GM21360 (cell line): ENCODE results near the gene EGF.

Experiments used
- ATAC-seq: cut with Tn5 transposase; IDR thresholded peaks from one replicate; pipeline ENCODE4 v1.9.1; 2021; ENCODE audit warnings: mild to moderate bottlenecking, moderate library complexity; ENCODE audit not compliant: unreplicated experiment

The EGF gene

GRCh38 chr4:109990261-109991257, 77.9 kb downstream of the EGF start:
- ATAC-seq: peak; percentile 81

DNA sequence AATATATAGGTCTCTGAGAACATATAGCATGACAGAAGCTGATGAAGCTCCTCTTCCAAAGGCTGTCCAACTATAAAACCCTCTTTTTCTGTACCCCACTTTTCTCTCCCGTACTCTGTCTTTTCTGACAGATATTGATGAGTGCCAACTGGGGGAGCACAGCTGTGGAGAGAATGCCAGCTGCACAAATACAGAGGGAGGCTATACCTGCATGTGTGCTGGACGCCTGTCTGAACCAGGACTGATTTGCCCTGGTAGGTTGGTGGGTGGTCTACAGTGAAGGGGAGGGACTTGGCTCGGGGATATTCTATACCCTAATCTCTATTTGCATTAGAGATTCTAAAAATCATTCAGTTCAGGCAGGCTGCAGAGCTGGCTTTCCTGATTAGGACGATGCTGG, 80.4 kb downstream of the EGF start:
- no peak for ATAC-seq

GRCh38 chr4:109994415-109994827, 81.7 kb downstream of the EGF start:
- ATAC-seq: peak; percentile 60

DNA sequence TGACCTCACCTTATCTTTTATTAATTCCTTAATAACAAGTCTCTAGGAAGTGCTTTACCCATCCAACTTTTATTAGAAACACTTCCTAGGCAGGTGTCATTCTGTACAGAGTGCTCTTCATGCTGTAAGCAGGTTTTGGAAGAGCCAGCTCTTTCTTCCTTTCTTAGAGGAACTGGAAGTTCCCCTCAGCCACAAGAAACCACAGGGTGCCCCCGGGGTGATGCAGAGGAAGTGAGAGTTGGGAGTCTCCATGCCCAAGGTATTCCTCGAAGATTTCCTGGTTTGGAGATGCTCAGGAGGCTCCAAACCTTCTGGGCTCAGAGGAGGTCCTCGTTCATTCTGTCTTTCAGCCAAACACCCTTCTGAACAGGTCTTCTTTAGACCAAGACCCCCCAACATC, 83.8 kb downstream of the EGF start:
- no peak for ATAC-seq

GRCh38 chr4:109998867-109999584, 86.3 kb downstream of the EGF start:
- peak; percentile 37 for ATAC-seq

DNA sequence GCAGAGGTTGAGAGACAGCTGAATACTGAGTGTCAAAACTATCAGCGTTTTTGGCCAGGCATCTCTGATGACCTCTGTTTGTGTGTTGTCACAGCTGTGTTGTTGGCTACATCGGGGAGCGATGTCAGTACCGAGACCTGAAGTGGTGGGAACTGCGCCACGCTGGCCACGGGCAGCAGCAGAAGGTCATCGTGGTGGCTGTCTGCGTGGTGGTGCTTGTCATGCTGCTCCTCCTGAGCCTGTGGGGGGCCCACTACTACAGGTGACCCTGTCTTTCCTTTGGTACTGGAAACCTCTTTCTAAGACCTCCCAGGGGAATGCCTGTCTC, 86.9 kb downstream of the EGF start:
- no peak for ATAC-seq

DNA sequence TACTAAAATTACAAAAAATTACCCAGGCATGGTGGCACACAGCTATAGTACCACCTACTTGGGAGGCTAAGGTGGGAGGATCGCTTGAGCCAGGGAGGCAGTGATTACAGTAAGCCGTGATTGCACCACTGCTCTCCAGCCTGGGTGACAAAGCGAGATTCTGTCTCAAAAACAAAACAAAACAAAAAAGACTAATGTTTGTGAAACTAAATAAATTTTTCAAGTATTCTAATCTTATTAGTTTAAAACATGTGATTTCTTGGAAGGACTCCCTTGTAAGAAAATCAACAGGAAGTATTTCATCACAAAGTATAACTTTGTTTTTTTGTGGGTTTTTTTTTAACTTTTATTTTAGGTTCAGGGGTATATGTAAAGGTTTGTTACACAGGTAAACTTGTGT, 89.6 kb downstream of the EGF start:
- no peak for ATAC-seq

DNA sequence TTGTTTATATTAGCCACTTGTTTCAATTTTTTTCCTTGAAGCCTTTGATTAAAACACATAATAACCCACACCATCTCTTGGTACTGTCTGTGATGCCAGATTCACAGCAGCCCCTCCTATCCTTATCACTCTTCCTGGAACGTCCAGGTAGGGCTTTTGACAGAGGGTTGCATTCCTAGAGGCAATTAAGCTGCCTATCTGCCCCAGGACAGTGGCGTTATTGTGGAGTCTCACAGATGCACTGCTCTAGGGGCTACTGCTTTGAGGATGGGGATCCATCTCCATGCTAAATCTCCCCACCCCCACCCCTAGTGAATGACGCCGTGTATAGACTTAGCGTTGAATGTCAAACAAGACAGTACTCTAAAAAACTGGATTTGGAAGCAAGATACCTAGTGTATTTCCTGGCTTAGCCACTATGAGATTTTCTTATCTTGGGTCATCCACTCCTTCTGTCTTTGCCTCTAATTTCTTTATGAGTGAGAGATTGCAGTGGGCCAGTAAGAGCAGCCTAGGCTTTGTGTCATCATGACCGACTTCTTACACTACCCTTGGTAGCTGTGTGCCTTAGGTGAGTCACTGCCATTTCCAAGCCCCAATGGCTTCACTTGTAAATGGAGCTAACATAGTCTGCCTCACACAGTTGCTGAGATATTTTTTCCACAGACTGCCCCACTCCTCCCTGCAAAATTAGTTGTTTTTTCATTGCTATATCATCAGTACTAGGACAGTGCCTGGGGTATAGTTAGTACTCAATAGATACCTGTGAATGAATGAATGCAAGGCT, 90.9 kb downstream of the EGF start:
- ATAC-seq: no peak

- ATAC-seq: no peak
These were observed 91.9 kb downstream of the EGF start for GRCh38 chr4:110004556-110004955.

- no peak for ATAC-seq
These were observed 92.9 kb downstream of the EGF start for GRCh38 chr4:110005461-110006056.

DNA sequence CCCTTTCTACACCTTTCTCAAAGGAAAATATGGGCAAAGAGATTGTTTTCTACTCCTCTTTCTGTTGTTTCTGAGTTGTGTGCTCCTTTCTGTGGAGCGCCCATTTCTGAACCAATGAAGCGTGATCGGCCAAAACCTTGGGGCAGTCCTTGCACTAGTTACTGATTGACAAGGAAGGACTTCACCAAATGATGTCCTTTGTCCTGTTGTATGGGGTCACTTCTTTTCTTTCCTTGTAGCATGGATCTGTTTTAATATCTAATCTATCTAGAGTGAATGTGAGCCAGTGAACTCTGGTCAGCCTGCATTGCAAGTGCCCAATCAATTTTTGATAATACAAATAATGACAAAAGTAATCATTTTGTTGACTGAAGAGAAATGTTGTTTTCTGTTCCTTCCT, 94.5 kb downstream of the EGF start:
- ATAC-seq: no peak

DNA sequence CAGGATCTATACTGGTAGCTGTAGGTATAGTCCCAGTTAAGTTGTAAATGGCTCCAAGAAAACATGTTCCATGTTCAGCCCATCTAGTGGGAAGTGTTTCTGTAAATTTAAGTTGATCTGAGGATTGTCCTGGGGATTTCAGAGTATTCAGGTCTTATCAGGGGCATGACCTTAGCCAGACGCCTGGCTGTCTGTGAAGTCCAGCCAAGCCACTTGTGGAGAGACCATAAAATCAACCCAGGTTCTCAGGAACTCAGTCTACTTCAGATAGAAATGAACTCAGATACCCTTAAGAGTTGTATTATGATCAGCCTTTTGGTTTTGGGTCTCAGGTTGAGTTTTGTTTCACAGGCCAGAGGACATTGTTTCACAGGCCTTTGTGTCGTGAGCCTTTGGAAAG, 95.9 kb downstream of the EGF start:
- no peak for ATAC-seq

DNA sequence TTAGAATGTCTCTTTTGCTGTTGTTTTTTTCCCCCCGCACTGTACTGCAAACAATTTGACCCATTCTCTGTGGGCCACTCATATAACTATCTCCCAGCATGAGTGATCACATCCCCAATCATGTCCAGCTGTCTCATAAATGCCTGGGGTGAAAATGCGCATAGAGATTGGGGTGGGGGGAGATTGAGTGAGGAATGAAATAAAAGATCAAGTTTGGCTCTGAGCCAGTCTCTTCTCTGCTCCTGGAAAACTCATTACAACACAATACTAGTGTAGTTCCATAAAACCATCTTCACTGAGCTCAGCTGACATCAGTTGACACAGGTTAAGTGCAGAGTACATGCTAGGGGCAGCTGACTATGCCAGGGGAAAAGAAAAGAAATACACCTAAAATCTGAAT, 96.9 kb downstream of the EGF start:
- ATAC-seq: no peak

GRCh38 chr4:110010797-110011196, 98.1 kb downstream of the EGF start:
- no peak for ATAC-seq

DNA sequence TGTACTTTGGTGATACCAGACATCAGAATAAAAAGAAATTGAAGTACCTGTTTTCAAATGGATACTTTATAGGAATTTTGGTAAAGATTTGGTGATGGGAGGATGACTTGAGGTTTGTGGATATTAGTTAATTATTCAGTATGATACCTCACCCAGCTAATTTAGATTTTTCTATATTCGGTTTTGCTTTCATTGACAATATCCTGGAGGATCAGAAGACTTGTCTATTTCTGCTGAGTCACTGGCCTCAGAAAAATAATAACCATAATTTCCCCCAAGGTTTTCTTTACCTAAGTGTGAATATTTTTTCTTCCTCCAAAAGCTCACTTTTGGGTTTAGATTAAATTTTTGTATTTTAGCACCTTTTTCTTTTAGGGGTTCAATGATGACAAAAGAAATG, 100.2 kb downstream of the EGF start:
- no peak for ATAC-seq

DNA sequence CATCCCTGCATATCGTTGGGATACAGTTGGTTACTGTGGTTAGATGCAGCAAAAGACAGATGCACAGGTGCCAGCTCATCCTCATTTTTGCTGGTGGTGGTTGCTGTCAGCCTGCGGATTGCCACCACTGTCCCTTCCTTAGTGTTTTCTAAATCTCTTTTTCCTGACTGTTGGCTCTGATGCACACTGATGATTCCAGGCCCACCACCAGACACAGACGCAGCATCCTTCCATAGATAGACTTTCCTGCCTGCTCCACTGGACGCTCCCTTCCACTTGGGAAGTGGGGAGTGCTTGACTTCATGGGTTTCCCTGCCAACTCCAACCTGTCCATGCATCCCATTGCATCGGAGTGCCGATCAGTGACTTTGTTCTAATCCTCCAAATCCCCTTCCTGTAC, 101.5 kb downstream of the EGF start:
- ATAC-seq: no peak

DNA sequence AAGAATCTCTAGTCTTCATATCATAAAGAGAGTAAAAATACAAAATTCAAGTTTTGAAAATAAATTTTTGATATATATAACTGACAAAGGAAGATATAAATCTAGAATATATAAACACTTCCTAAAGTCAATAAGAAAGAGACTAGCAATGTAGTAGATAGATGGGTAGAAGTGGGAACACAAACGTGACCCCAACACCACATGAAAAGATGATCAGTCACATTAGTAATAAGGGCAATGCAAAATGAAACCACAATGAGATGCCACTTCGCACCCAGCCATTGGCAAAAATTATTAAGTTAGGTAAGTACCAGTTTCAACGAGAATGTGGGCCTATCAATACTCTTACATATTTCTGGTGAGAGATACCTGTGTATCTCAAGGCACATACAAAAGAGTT, 106.5 kb downstream of the EGF start:
- ATAC-seq: no peak

DNA sequence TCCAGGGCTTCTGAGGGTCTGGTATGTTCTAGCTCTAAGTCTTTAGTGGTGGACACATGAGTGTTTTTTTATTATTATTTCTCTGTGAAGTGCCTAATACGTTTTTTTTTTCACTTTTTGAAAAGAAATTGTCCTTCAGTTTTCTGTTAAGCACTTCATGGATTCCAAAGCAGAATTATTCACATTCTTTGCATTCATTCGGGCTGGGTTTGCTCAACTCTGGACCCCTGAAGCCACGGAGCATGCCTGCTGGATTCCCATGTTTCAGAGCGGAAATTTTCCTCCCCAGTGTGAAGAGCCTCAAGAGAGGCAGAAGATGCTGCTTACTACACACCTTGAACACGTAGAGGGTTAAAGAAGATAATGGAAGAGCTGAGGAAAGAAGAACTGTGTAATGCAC, 107.5 kb downstream of the EGF start:
- no peak for ATAC-seq

GRCh38 chr4:110020646-110021443, 108.2 kb downstream of the EGF start:
- ATAC-seq: no peak

DNA sequence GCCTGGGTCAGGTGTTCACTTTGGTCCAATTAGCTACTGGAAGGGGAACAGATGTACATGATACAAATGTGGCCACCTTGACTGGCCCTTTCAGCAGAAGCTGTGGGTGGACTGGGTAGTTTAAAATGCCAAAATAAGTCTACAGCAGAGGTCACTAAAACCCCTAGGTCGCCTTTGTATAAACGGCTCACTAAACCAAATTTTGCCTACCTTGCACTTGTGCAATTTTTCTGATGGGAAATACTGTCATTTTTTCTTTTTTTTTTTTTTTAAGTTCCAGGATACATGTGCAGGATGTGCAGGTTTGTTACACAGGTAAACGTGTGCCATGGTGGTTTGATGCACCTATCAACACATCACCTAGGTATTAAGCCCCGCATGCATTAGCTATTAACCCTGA, 109.8 kb downstream of the EGF start:
- ATAC-seq: no peak
